ENCODE results near the gene TRA2B.

- TF ChIP-seq MAX (IDR thresholded peaks at IDR 0.05; ENCODE audit: insufficient read depth, insufficient read length) (no peak), POLR2A (IDR thresholded peaks at IDR 0.05; ENCODE audit: low read depth, low read length) (no peak), EZH2 (IDR thresholded peaks at IDR 0.05; ENCODE audit: borderline replicate concordance, low read depth, low read length, severe bottlenecking) (no peak)
- TF ChIP-seq, protein P1, sequence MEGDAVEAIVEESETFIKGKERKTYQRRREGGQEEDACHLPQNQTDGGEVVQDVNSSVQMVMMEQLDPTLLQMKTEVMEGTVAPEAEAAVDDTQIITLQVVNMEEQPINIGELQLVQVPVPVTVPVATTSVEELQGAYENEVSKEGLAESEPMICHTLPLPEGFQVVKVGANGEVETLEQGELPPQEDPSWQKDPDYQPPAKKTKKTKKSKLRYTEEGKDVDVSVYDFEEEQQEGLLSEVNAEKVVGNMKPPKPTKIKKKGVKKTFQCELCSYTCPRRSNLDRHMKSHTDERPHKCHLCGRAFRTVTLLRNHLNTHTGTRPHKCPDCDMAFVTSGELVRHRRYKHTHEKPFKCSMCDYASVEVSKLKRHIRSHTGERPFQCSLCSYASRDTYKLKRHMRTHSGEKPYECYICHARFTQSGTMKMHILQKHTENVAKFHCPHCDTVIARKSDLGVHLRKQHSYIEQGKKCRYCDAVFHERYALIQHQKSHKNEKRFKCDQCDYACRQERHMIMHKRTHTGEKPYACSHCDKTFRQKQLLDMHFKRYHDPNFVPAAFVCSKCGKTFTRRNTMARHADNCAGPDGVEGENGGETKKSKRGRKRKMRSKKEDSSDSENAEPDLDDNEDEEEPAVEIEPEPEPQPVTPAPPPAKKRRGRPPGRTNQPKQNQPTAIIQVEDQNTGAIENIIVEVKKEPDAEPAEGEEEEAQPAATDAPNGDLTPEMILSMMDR (IDR thresholded peaks at IDR 0.05; ENCODE audit: extremely low read depth in 1 of 2, insufficient read depth in 1 of 2, low read depth in 1 of 2, low read length in 2 of 2), result no peak
Observed at GRCh38 chr3:185900228-185900627, 37.6 kb downstream of the TRA2B start.

Measured in endothelial cell of umbilical vein (primary cell).